ENCODE results near the gene EVI5.
"Not testable (repeated sequence)": the region's sequence is repeated elsewhere in the genome, so short reads cannot be mapped to it uniquely, and the experiment has no call there.

Gene EVI5

DNA sequence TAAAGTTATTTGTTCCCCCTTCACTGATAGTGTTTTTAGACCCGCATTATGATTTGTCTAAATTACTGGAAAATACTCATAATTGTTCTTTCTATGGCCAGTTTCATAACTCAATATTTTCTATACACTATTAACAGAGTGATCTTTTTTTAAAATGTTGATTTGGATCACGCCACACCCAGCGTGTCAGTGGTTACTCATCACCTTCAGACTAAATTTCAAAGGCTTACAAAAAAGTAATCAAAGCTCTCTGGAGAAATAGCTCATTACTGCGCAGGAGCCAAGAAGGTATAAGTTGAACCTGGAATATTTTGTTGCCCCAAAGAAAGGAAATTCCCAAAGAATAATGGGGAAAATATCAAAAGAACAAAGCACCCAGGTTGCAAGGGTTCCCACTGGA, 104.9 kb downstream of the EVI5 start:
- DNase-seq (ENCODE audit: low read depth) = no peak

GRCh38 chr1:92663775-92664174, 121.1 kb downstream of the EVI5 start:
- DNase-seq (ENCODE audit: low read depth) = no peak

DNA sequence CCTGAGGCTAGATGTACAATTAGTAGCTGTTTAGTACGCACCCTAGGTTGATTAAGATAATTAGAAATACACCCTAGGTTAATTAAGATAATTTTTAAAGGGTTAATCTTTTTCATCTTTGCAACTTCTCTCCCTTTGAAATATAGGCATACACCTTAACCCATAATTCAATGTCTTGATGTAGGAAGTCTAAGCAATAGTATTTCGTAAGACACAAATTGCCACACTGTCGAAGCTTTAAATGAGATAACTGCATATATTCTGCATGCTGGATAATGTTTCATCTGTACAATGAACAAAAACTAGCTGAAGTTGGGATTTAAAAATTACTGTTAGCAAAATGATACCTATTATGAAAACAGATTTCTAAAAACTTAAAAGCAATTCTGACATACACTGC, 122.9 kb downstream of the EVI5 start:
- no peak for DNase-seq (ENCODE audit: low read depth)

- DNase-seq (ENCODE audit: low read depth) = no peak
Measured at GRCh38 chr1:92657701-92658100, 127.2 kb downstream of the EVI5 start.

DNA sequence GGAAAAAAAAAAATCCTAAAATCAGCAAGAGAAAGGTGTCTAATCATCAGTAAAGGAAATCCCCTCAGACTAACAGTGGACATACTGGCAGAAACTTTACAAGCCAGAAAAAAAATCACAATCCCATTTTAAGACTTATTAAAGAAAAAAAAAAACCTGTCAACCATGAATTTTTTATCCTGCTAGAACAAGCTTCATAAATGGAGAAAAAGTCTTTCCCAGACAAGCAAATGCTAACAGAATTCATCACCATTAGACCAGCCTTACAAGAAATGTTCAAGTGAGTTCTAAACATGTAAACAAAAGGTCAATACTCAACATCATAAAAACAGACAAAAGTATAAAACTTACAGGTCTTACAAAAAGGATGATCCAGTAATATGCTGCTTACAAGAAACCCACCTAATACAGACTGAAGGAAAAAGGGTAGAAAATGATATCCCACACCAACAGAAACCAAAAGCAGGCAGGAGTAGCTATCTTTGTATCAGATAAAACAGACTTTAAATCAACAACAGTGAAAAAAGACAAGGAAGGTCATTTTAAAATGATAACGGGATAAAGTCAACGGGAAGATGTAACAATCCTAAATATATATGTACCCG, 129.6 kb downstream of the EVI5 start:
- DNase-seq (ENCODE audit: low read depth) = no peak

DNA sequence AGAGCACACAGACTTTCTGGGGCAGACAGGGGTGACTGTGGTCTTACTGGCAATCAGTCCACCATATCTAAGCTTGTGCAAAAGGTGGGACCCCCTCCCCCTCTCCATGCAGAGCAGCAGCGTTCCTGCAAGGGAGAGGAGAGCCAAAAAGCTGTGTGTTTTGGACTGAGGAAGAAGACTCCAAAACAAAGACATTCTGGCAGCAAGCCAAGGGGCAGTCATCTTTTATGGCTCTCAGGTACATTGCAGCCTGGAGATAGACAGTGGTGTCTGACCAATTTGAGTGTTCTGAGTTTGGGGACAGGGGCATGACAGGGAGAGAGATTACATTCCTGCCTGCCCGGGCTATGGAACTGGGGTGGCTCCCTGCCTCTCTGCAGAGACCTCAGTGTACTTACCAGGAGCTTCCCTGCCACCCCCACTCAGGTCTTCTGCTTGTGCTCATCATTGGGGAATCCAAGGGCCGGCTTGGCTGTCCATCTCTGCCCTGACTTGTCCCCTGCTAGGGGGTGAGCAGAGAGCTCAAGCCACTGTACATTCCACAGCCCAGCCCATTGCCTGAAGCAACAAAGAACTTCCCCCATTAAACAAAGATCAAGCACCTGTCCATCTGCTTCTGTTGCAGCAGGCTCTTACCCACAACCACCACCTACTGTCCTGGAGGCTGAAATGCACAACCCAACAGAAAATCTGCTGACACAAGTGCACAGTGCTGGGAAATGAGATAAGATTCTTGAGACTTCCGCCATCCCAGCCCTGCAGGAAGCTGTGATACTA, 131.1 kb downstream of the EVI5 start:
- DNase-seq (ENCODE audit: low read depth) = no peak

- not testable (repeated sequence) for DNase-seq (ENCODE audit: low read depth)
Measured at GRCh38 chr1:92640686-92641085, 144.2 kb downstream of the EVI5 start.

DNA sequence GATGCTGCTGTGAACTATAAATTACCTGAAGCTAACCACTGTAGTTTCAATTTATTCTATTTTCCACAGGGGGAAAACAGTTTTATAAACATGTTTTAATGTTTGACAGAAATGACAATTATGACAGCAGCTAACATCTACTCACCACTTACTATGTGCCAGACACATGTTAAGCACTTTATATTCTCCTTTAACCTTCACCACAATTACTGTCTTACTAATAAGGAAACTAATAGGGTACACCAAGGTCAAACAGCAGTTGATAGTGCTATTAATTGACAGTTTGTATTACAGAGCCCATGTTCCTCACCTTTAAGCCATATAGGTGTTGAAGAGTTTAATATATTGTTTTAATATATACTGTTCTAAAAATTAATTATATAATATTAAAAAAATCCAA, 146.4 kb downstream of the EVI5 start:
- no peak for DNase-seq (ENCODE audit: low read depth)

DNA sequence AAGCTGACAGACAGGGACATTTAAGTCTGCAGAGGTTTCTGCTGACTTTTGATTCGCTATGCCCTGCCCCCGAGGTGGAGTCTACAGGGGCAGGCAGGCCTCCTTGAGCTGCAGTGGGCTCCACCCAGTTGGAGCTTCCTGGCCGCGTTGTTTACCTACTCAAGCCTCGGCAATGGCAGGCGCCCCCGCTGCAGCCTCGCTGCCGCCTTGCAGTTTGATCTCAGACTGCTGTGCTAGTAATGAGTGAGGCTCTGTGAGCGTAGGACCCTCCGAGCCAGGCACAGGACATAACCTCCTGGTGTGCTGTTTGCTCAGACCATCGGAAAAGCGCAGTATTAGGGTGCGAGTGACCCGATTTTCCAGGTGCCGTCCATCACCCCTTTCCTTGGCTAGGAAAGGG, 149.7 kb downstream of the EVI5 start:
- not testable (repeated sequence) for DNase-seq (ENCODE audit: low read depth)

- DNase-seq (ENCODE audit: low read depth) = no peak
Measured at GRCh38 chr1:92623187-92623778, 161.6 kb downstream of the EVI5 start.

- no peak for DNase-seq (ENCODE audit: low read depth)
Measured at GRCh38 chr1:92619466-92620189, 165.3 kb downstream of the EVI5 start.

DNA sequence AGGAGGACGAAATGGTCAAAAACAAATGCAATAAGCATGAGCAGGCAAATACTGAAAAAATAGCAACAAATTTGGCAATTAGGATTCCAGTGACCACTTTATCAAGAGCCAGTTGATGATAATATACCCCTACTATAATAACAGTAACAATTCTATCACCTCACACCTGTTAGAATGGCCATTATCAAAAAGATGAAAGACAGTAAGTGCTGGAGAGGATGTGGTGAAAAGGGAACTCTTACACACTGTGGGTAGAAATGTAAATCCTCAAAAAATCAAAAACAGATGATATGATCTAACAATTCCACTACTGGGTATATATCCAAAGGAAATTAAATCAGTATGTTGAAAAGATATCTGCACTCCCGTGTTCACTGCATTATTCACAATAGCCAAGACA, 183.9 kb downstream of the EVI5 start:
- DNase-seq (ENCODE audit: low read depth) = no peak

DNA sequence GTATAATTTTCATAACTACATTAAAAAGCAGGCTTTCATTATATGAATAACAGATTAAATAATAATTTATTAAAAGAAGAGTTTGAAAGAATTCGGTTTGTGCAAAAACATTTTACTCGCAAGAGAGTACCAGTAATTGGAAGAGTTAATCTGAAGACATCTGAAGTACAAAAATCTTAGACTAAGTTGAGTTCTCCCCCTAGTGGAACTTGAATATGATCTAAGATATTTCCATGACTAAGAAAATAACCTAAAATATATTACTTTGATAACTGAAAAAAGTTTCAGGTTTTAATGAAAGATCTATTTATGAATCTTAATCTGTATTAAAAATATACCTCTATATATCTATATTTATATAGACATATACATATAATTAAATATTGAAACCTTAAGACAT, 185.7 kb downstream of the EVI5 start:
- no peak for DNase-seq (ENCODE audit: low read depth)

- DNase-seq (ENCODE audit: low read depth) = not testable (repeated sequence)
Measured at GRCh38 chr1:92589361-92589760, 195.5 kb downstream of the EVI5 start.

GRCh38 chr1:92587445-92587844, 197.5 kb downstream of the EVI5 start:
- DNase-seq (ENCODE audit: low read depth) = no peak

DNA sequence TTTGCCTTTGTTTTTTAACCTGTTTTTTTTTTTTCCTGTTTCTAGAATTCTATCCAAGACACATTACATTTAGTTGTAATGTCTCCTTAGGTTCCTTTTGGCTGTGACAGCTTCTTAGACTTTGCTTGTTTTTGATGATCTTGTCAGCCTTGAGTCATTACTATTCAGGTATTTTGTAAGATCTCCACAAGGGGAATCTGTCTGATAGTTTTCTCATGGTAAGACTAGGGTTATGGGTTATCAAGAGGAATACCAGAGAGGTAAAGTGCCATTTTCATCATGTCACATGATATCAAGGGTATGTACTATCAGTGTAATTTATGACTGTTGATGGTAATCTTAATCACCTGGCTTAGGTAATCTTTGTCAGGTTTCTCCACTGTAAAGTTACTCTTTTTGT, 199.1 kb downstream of the EVI5 start:
- no peak for DNase-seq (ENCODE audit: low read depth)

- not testable (repeated sequence) for DNase-seq (ENCODE audit: low read depth)
Measured at GRCh38 chr1:92584810-92585209, 200.1 kb downstream of the EVI5 start.

- DNase-seq (ENCODE audit: low read depth) = no peak
Measured at GRCh38 chr1:92583821-92584760, 200.8 kb downstream of the EVI5 start.

DNA sequence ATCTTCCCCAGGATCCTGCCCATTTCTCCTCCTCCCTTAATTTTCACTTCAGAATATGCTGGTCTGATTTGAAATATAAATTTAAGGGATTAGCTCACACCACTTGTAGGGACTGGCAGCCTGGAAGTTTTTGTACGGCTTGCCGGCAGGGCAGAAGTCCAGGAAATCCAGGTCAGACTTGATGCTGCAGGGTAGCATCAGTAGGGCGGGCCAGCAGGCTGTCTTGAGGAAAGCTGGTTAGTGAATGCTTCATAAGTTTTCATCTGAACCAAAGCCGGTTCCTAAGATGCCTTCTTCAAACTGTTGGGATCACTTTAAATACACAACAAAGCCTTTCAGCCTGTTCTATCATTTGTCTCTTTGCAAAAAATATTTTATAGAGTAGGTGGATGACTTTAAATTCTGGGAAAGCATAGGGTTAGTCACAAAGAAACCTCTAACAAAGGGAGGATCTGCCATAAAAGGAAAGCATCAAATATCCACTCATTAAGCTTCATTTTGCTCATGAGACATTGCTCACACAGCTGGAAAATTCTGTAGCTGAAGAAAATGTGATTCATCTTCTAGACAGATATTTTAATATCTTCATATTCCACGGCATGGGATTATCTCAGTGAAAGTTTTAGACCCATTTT, 207.5 kb downstream of the EVI5 start:
- DNase-seq (ENCODE audit: low read depth) = no peak

- no peak for DNase-seq (ENCODE audit: low read depth)
Measured at GRCh38 chr1:92575123-92575522, 209.8 kb downstream of the EVI5 start.

DNA sequence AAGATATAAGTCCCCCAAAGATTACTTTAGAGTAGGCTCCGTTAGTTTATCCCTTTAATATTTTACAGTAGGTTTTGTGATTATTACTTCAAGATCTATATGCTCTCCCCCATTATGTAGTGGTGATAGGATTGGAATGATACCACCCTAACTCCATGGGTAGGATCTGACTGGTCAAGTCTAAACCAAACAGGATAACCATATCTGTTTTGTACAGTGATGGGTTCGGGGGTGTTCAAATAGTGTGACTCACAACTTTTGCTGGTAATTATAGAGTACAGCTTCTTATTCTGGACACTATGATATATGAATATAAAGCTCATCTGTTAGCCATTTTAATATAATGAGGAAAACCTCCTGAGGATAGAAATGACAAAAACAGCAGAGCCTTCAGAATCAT, 212.4 kb downstream of the EVI5 start:
- no peak for DNase-seq (ENCODE audit: low read depth)

All from fibroblast of the conjunctiva (primary cell).